HL-60/S4 (cell line): ENCODE measurements around the gene NLK.

Experiments
- in situ Hi-C: fragments of 300-500 bp; cut with MboI; formaldehyde crosslinking; loops from 2 replicates; pipeline ENCODE4 v1.14.3; 2022; ENCODE audit warnings: low sequenced_read_pairs

The NLK gene

DNA sequence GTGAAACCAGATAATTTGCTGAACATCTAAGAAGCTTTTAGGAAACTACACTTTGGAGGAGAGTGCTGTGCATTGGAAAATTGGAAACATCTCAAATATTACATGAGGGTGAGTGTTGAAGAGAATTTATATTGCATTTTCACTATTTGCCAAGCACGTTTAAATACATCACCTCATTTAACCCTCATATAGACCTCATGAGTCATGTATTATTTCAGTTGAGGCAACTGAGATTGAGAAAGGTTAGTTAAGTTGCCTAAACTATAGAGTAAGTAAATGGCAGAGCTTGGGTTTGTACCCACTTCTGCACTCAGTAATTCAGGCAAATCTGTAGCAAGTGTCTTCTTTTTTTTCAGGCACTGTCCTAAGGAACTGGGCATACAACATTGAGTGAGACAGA is 3.7 kb upstream of the NLK start:
- in situ Hi-C loops, result no loop called here

DNA sequence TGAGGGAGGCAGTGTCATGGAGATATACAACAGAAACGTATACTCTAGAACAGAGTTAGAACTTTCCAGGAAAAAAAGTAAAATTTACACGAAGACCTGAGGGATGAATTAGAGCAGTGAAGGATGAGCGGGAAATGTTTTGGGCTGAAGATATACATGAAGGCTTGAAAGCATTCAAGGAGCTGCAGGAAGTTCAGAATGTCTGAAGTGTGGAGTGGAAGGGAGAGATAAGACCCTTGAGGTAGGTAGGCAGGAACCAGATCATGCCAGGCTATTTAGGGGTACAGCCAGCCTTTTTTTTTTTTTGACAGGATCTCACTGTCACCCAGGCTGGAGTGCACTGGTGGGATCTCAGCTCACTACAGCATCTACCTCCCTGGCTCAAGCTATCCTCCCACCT is 3.2 kb upstream of the NLK start:
- in situ Hi-C loops, result no loop called here

DNA sequence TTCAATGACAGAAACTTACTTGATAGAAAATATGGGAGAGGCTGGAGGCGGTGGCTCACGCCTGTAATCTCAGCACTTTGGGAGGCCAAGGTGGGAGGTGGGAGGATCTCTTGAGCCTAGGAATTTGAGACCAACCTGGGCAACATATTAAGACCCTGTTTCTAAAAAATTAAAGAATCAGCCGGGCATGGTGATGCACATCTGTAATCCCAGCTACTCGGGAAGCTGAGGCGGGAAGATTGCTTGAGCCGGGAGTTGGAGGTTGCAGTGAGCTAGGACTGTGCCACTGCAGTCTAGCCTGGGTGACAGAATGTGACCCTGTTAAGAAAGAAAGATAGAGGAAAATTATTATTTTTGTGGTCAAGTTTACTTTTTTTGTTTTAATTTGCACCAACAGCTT is 2.1 kb upstream of the NLK start:
- in situ Hi-C loops, result no loop called here

- in situ Hi-C loops, result no loop called here
These were observed 1.2 kb upstream of the NLK start for GRCh38 chr17:28041068-28041843.

DNA sequence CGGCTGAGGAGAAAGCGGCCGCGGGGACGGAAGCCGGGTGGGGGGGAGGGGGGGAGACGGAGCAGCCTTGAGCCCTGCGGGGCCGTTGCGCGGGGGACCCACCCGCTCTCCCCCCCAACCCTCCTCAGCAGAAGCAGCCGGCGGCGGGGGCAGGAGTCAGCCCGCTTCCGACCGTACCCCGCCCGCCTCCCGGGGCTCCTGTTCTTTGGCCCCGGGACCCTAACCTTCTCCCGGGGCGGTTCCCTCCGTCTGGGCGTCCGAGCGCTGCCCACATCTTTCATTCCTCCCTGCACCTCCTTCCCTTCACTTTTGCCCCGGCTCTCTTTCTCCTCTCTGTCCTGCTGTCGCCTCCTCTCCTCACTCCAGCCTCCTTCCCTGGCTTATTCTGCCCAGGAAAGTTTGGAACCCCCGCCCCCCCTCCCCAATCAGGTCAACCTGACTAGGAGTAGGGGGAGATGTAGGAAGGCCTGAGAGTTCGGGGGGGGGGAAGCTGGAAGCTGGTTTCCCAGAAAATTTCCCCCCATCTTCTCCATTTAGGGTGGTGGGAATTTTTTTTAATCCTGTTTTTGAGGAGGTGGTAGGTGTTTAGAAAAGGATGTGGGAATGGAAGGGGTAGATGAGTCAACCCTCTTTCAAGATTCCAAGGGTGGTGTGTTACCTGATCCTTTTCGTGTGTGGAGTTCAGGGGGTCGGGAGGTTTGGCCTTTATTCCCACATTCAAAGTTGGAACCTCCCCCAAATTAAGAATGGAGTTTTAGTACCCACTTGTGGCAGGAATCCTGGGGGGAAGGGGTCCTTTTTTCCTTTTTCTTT is 427 bp upstream of the NLK start:
- in situ Hi-C loops, result no loop called here

- in situ Hi-C loops, result no loop called here
These were observed 329 bp downstream of the NLK start for GRCh38 chr17:28042721-28043291.

DNA sequence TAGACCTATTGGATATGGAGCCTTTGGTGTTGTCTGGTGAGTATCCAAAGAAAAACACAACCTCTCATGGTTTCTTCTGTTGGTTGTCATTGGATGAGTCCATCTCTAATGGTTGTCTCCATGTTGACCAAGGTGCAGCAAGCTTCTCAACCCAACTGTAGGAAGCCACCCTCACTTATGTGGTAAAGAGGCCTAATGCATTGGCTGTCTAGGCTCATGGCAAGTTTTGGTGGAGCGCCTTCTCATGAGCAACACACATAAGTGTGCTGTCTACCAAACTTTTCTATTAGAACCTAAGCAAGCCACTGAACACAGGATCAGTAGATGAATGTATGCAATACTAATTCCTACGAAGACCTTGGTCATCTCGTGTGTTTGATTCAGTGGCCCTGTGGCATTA is 819 bp downstream of the NLK start:
- in situ Hi-C loops, result no loop called here

GRCh38 chr17:28043741-28044140 is 1.3 kb downstream of the NLK start:
- in situ Hi-C loops, result no loop called here

- in situ Hi-C loops, result no loop called here
These were observed 2.8 kb downstream of the NLK start for GRCh38 chr17:28045304-28045703.

- in situ Hi-C loops, result no loop called here
These were observed 3.8 kb downstream of the NLK start for GRCh38 chr17:28046034-28046825.

DNA sequence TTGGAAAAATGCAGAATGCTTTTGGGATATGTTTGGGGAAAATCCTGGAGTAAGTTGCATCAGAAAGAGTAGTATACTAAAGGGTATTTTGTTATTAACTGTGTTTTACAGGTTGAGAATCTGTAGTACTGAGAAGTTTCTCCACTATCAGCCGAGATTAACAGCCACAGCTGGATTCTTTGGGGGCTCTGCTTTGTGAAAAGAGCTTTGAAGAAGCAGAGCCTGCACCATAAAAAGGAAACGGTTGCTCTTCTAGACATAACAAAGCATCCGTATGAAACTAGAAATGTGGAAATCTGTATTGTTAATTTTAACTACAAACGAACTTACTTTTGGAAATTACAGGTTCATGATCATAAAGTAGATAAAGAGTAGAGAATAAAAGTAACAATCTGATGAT is 5.3 kb downstream of the NLK start:
- in situ Hi-C loops, result no loop called here

DNA sequence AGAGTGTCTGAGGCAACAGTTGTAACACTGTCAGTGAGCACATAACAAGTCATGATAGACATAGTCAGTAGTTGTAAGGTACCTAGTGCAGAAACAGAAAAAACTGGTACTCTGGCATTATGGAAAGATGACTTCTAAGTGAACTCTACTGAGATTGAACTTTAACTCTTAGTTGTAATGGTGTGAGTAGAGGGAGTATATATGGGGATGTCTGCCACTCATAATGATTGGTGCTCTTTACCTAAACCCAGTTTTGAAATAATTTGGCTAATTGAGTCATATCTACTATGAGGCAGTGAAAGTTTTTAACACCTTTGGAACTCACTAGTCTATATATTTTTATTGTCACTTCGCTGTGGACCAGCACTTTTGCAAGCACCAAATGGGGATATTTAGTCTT is 6.6 kb downstream of the NLK start:
- in situ Hi-C loops, result no loop called here

GRCh38 chr17:28053044-28053670 is 10.7 kb downstream of the NLK start:
- in situ Hi-C loops, result no loop called here

DNA sequence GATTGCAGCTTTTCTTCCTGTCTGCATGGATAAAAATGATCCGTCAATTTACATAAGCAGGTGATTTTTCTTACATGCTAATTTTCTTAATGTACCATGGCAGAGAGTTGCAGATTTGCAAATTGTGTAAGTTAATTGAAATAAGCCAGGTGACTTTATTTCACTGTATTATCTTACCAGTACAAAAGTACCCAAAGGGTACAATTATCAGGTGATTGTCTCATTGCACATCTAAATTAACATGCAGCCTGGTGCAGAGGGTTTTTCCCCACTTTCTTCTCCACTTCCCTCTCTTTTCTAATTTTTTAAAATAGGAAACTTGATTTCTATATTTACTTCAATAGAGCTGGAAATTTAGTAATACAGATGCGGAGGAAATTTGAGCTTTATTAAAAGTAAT is 11.2 kb downstream of the NLK start:
- in situ Hi-C loops, result no loop called here

GRCh38 chr17:28055546-28056275 is 13.2 kb downstream of the NLK start:
- in situ Hi-C loops, result no loop called here

DNA sequence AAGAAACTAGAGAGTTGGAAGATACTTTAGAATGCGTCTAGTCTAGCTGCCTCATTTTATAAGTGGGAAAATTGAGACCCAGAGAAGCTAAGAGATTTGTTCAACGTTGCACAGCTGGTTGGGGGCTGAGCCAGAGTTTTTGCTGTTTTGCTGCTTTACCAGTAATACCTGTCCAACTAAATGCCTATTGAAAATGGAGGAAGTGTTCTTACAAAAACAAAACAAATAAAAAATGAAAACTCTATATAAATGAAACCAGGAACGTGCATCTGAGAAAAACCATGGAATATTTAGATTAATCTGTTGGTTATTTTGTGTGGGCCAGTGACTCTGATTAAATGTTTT is 13.8 kb downstream of the NLK start:
- in situ Hi-C loops, result no loop called here

- in situ Hi-C loops, result no loop called here
These were observed 15.3 kb downstream of the NLK start for GRCh38 chr17:28057731-28058246.

- in situ Hi-C loops, result no loop called here
These were observed 17.2 kb downstream of the NLK start for GRCh38 chr17:28059675-28060074.

DNA sequence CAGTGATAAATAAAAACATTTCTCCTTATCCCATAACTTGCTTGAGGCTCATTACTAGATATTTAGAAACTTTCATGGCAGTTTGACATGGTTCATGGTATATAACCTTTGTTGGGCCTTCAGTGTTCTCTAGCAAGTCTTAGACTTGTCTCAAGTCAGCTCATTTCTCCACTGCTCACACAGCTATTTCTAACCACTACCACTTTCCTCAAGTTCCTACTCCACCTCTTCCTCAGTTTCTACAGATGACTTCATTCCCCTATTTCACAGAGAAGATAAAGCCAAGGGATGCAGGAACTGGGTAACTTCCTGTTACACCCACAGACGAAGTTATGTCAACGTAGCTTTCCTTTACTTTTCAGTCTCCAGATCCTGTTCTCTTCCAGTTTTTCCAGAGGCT is 23.2 kb downstream of the NLK start:
- in situ Hi-C loops, result no loop called here

GRCh38 chr17:28069061-28069460 is 26.6 kb downstream of the NLK start:
- in situ Hi-C loops, result no loop called here
